Activated gamma-delta T cell (primary cell): ENCODE results near the gene TAS2R50.

ENCODE experiments used
- DNase-seq: peaks from one replicate; lab custom pipeline; 2025; lab: John Stamatoyannopoulos, UW

TAS2R50 gene

GRCh38 chr12:10952645-10953044 is 34.1 kb downstream of the TAS2R50 start:
- no peak for DNase-seq

- DNase-seq = no peak
These were observed 43.5 kb downstream of the TAS2R50 start for GRCh38 chr12:10943167-10943566.

DNA sequence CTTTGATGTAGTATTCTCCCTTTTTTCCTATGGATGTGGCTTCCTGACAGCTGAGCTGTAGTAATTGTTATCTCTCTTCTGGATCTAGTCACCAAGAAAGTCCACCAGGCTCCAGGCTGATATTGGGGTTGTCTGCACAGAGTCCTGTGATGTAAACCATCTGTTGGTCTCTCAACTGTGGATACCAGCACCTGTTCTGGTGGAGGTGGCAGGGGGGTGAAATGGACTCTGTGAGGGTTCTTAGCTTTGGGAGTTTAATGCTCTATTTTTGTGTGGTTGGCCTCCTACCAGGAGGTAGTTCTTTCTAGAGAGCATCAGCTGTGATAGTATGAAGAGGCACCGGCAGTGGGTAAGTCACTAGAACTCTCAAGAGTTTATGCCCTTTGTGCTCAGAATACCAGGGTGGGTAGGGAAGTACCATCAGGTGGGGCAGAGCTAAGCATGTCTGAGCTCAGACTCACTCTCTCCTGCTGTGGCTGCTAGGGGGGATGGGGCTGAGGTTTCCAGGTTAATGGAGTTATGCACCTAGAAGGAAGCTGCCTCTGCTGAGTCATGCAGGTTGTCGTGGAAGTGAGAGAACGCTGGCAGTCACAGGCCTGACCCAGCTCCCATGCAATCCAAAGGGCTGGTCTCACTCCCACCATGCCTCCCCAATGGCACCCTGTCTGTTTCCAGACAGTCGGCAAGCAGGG is 44.6 kb downstream of the TAS2R50 start:
- DNase-seq = no peak

DNA sequence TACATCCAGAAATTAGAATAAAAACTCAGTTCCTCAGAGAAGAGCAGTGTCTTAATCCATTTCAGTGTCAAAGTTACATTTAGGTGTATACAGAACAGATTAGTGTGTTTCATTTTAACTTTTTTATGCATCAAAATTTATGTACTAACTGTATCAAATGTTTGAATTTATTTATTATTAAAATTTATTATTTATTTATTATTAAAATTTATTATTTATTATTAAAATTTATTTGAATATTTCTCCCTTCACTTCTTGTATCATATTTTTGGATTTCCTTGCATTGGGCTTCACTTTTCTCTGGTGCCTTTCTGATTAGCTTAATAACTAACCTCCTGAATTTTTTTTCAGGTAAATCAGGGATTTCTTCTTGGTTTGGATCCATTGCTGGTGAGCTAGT is 45.3 kb downstream of the TAS2R50 start:
- DNase-seq = no peak

DNA sequence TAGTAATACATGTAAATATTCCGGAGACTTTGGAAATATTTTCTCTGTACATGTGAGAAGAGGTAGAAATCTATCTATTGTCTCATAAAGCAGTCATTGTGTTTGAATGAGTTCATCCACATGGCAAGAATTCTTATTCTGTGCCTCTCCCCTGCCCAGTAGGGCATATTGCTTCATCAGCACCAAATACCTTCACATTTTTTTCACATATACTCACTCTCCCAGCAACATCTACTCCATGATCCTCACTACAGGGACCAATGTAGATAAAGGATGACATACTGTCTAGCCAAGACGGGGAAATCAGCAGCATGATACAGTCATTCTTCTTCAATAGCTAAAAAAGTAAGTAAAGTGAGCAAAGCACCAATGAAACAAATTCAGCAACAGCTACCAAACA is 46.3 kb downstream of the TAS2R50 start:
- no peak for DNase-seq

GRCh38 chr12:10939163-10939562 is 47.5 kb downstream of the TAS2R50 start, which contains the start of gene TAS2R14:
Gene TAS2R14 (minus strand): TSS chr12:10939263. CDS start chr12:10939207, 56 bp downstream.
- DNase-seq = no peak

DNA sequence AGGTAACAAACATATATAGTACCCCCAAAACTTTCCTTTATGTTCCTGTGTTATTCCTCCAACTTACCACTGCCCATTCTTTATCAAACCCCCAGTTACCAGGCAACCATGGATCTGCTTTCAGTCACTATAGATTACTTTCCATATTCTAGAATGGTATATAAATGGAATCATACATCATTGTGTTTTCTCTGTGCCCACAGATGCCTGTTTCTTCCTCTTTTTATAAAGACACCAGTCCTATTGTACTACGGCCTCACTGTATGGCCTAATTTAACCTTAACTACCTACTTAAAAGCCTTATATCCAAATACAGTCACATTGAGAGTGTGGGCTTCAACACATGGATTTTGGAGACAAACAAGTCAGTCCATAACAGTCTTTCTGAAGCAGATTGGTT is 50.2 kb downstream of the TAS2R50 start:
- no peak for DNase-seq
